Activated CD8-positive, alpha-beta T cell treated with anti-CD3 and anti-CD28 coated beads for 36 hours (primary cell): Measurements from ENCODE around the gene BRPF1. TPM values are rescaled to one million over a fixed set of nuclear protein-coding genes. Genes with fewer than 3 reads are reported as not detected.

Source experiments
- ATAC-seq: fragments of 200-7000 bp; cut with Tn5 transposase; one replicate; pipeline ENCODE4 v1.10.0; 2021; ENCODE audit warnings: mild to moderate bottlenecking, moderate library complexity
- CTCF ChIA-PET: fragments of 350-600 bp; sonication (Branson Sonifier 250); formaldehyde crosslinking; loops from one replicate; lab custom pipeline; 2021; ENCODE audit warnings: antibody characterized with exemption; lab: Charles Lee
- POLR2A ChIA-PET: fragments of 350-600 bp; sonication (Branson Sonifier 250); formaldehyde crosslinking; loops from one replicate; lab custom pipeline; 2021; ENCODE audit warnings: antibody characterized with exemption; lab: Charles Lee
- DNase-seq: peaks from one replicate; pipeline ENCODE4 v3.0.0-alpha.2; 2020
- H3K27ac Mint-ChIP-seq: one replicate; pipeline ENCODE4 v1.8.0; 2021; ENCODE audit warnings: mild to moderate bottlenecking, mixed read lengths
- H3K27me3 Mint-ChIP-seq: one replicate; pipeline ENCODE4 v1.8.0; 2021; ENCODE audit warnings: mixed read lengths
- H3K36me3 Mint-ChIP-seq: one replicate; pipeline ENCODE4 v1.8.0; 2021; ENCODE audit warnings: low read depth, mixed read lengths
- H3K4me1 Mint-ChIP-seq: one replicate; pipeline ENCODE4 v1.8.0; 2021; ENCODE audit warnings: low read depth, mixed read lengths
- H3K4me3 Mint-ChIP-seq: one replicate; pipeline ENCODE4 v1.8.0; 2021; ENCODE audit warnings: mild to moderate bottlenecking, moderate library complexity, mixed read lengths
- H3K9me3 Mint-ChIP-seq: one replicate; pipeline ENCODE4 v1.8.0; 2021; ENCODE audit warnings: mixed read lengths
- CTCF ChIP-seq: fragments of 200-600 bp; IDR thresholded peaks from one replicate; pipeline ENCODE4 v1.8.0; 2022; ENCODE audit warnings: antibody characterized with exemption, mild to moderate bottlenecking
- intact Hi-C: fragments of 100-400 bp; cut with micrococcal nuclease; formaldehyde crosslinking; loops from one replicate; pipeline ENCODE4 v1.10.0; 2022
- total RNA-seq, 2 experiments: library from RNA; stranded (reverse); gene quantifications; one replicate each; pipeline ENCODE4 v1.2.3, GENCODE V29; 2021

BRPF1 gene
- total RNA-seq, 2 experiments from 2014 or later: 28.2 to 32.3 TPM

- TF ChIP-seq CTCF: no peak
- H3K4me3 Mint-ChIP-seq: peak within 1 kb of the TSS; percentile 88
- POLR2A ChIA-PET: interaction anchor here (0.8 to 2.7 kb wide), 13 partner anchors 11 to 123 kb away, joined by 3 to 15 read pairs (median 8); partner anchors contain the start of genes BRPF1, CAMK1 and OGG1
- peaks cover 63% of the 10 kb centered on the region for H3K36me3 Mint-ChIP-seq
- H3K27me3 Mint-ChIP-seq: no peaks in the 10 kb centered on the region
- ATAC-seq: peak; percentile 88
- peak within 1 kb of the TSS; percentile 100 for H3K27ac Mint-ChIP-seq
- CTCF ChIA-PET: interaction anchor here (0.8 to 2.3 kb wide), 12 partner anchors 9 to 243 kb away, joined by 3 to 12 read pairs (median 4); partner anchors contain the start of gene BRPF1
- no peaks in the 10 kb centered on the region for H3K9me3 Mint-ChIP-seq
- intact Hi-C loops: loop anchor here (2.0 kb wide), 1 partner anchor 42 kb away; no protein-coding TSS in a partner anchor
- peaks cover 53% of the 10 kb centered on the region for H3K4me1 Mint-ChIP-seq
- peak; percentile 95 for DNase-seq
These were observed 61.0 kb downstream of the BRPF1 start, which contains the start of the genes ARPC4 and TADA3 for GRCh38 chr3:9792405-9793160. TSS of gene ARPC4 (plus strand) at chr3:9793082. CDS start at chr3:9793122, 40 bp downstream. TSS of gene TADA3 (minus strand) at chr3:9792473. CDS start at chr3:9791466, 1,007 bp downstream.

GRCh38 chr3:9793161-9793781, 61.7 kb downstream of the BRPF1 start:
- H3K4me1 Mint-ChIP-seq: peaks cover 51% of the 10 kb centered on the region
- TF ChIP-seq CTCF: no peak
- CTCF ChIA-PET: interaction anchor here (0.8 to 2.3 kb wide), 12 partner anchors 8 to 242 kb away, joined by 3 to 12 read pairs (median 4); partner anchors contain the start of gene BRPF1
- POLR2A ChIA-PET: interaction anchor here (0.8 to 2.7 kb wide), 14 partner anchors 10 to 122 kb away, joined by 3 to 15 read pairs (median 8); partner anchors contain the start of genes BRPF1, CAMK1 and OGG1
- peak; percentile 8 for ATAC-seq
- H3K36me3 Mint-ChIP-seq: peaks cover 66% of the 10 kb centered on the region
- DNase-seq: peak; percentile 44
- H3K27ac Mint-ChIP-seq: peak overlapping the region; percentile 100
- no peaks in the 10 kb centered on the region for H3K9me3 Mint-ChIP-seq
- H3K27me3 Mint-ChIP-seq: no peaks in the 10 kb centered on the region
- intact Hi-C loops: loop anchor here (2.0 kb wide), 1 partner anchor 42 kb away; no protein-coding TSS in a partner anchor
- H3K4me3 Mint-ChIP-seq: peak overlapping the region; percentile 88

- ChIA-PET POLR2A (interaction anchor here (0.8 to 2.7 kb wide), 4 partner anchors 9 to 44 kb away, joined by 4 to 15 read pairs (median 11); partner anchors contain the start of gene OGG1), CTCF (interaction anchor here (2.0 to 2.3 kb wide), 2 partner anchors 14 to 138 kb away, joined by 5 to 12 read pairs; partner anchors contain the start of gene CRELD1)
- Mint-ChIP-seq H3K4me3 (peak overlapping the region; percentile 88), H3K27ac (peak overlapping the region; percentile 100), H3K9me3 (no peaks in the 10 kb centered on the region), H3K27me3 (no peaks in the 10 kb centered on the region), H3K4me1 (peaks cover 47% of the 10 kb centered on the region), H3K36me3 (peaks cover 67% of the 10 kb centered on the region)
- no peak for TF ChIP-seq CTCF
- ATAC-seq (no peak), DNase-seq (no peak)
- intact Hi-C loops: no loop called here
These were observed 62.9 kb downstream of the BRPF1 start for GRCh38 chr3:9794400-9794799.

GRCh38 chr3:9795207-9795606, 63.7 kb downstream of the BRPF1 start:
- intact Hi-C loops: no loop called here
- ChIA-PET CTCF (interaction anchor here (0.6 to 2.0 kb wide), 3 partner anchors 13 to 137 kb away, joined by 3 to 5 read pairs (median 5); partner anchors contain the start of gene CRELD1), POLR2A (interaction anchor here (0.8 to 2.7 kb wide), 4 partner anchors 17 to 191 kb away, joined by 3 to 9 read pairs (median 4); partner anchors contain the start of genes EMC3 and OGG1)
- H3K27ac Mint-ChIP-seq: peak overlapping the region; percentile 75
- no peaks in the 10 kb centered on the region for H3K27me3 Mint-ChIP-seq
- no peak for TF ChIP-seq CTCF
- H3K4me1 Mint-ChIP-seq: peaks cover 43% of the 10 kb centered on the region
- H3K4me3 Mint-ChIP-seq: peak overlapping the region; percentile 51
- DNase-seq (no peak), ATAC-seq (no peak)
- no peaks in the 10 kb centered on the region for H3K9me3 Mint-ChIP-seq
- peaks cover 68% of the 10 kb centered on the region for H3K36me3 Mint-ChIP-seq
